Stimulated activated CD8-positive, alpha-beta memory T cell treated with anti-CD3 and anti-CD28 coated beads, Interleukin-4, amount 100 ng/mL, for 48 hours (primary cell): ENCODE data around the gene ANKRD16.
"Not testable (repeated sequence)": the region's sequence is repeated elsewhere in the genome, so short reads cannot be mapped to it uniquely, and the experiment has no call there.

Source experiments
- DNase-seq: peaks from one replicate; pipeline ENCODE4 v3.0.0-alpha.2; 2020

ANKRD16 gene

DNA sequence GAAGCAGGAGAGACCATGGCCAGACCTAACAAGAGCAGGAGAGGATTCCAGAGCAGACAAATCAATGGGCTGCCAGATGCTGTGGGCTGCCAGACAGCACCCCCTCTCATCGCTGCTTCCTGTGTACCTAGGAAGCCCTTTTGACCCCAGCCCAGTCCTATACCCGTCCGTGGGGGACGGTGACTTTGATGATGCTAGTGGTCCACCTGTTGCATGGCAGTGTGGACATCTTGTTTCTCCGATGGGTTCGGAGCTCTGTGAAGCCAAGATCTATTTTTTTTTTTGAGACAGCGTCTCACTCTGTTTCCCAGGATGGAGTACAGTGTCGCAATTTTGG is 58.3 kb downstream of the ANKRD16 start:
- DNase-seq: no peak

DNA sequence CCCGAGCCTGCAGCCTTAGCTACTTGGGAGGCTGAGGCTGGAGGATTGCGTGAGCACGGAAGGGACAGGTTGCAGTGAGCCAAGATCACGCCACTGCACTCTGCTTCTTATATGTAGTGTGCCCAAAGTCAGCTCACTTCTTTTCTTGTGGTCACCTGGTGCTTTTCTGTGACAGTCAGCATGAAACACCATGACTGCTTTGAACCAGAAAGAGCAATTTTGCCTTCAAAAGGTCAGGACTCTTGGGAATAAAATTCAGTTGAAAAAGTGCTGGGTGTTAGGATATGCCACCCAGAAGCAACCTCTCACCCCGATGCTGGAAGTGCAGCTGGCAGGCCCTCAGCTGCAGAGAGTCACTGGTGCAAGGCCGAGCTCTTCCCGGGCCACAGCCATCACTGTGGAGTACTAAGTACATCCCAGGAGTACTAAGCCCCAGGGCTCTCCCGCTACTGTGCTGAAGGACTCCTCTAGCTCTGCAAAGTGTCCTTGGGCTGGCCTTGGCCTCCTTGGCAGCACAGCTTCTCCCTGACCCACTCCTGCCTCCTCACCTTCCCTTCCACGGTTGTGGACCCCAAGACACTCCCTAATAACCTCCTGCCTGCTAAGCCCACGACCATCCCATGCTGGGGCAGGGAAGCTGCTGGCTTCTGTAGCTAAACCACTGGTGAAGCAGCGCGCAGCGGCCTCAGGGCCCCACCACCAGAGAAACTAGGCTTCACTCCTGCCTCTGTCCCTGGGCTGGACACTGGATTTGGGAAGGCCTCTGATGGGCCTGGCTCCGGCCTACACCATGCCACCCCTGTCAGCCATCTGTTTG is 58.9 kb downstream of the ANKRD16 start:
- no peak for DNase-seq

DNA sequence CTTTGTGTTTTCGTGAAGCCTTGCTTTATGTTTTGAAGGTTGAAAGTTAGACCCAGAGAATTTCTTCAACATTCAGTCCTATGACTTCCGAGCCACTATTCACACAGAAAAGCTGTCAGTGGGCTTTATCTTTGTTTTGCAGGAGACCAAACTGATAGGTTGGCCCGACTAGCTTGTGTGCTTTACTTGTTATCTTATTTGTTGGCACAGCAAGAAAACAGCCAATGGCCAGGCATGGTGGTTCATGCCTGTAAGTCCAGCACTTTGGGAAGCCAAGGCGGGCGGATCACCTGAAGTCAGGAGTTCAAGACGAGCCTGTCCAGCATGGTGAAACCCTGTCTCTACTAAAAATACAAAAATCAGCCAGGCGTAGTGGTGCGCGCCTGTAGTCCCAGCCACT is 60.4 kb downstream of the ANKRD16 start:
- DNase-seq: no peak

DNA sequence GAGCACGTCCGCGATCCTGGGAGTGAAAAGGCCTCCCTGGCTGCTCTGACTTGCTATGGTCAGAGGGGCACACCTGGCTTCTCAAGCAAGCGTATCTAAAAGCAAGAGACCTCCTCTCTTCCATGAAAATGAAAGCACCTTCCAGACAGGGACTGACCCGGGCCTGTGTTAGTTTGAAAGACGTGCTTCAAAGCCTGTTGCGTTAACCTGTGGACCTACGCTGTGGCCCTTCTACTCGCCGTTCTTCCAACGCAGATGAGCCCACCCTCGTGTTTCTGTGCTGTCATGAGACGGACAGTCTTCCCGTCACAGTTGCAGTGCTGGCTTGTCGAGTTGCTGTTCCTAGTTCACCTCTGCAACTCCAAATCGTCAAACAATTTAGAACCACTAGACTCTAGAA is 61.0 kb downstream of the ANKRD16 start:
- no peak for DNase-seq

DNA sequence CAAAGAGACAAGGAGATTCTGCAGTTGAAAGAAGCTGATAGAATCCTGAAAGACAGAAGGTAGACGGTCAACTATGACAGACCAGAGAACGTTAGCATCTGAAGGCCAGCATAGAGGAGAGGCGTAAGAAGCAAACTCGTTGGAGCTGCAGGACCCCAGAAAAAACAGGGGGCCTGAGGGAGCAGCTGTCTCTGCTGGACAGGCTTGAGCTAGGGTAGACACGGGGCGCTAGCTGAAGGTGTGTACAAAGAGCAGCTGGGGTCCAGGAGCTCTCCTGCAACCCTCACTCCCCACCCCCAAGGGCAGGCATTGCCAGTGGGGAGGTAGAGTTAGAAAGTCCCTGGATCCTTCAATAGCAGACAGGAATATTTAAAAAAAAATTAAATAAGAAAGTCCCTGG is 61.9 kb downstream of the ANKRD16 start:
- no peak for DNase-seq

DNA sequence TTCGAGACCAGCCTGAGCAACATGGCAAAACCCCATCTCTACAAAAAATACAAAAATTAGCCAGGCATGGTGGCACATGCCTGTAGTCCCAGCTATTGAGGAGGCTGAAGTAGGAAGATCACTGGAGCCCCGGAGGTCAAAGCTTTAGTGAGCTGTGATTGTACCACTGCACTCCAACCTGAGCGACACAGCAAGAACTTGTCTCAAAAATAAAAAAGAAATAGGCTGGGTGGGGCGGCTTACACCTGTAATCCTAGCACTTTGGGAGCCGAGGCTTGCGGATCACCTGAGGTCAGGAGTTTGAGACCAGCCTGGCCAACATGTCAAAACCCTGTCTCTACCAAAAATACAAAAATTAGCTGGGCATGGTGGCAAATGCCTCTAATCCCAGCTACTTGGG is 63.2 kb downstream of the ANKRD16 start:
- DNase-seq: not testable (repeated sequence)

DNA sequence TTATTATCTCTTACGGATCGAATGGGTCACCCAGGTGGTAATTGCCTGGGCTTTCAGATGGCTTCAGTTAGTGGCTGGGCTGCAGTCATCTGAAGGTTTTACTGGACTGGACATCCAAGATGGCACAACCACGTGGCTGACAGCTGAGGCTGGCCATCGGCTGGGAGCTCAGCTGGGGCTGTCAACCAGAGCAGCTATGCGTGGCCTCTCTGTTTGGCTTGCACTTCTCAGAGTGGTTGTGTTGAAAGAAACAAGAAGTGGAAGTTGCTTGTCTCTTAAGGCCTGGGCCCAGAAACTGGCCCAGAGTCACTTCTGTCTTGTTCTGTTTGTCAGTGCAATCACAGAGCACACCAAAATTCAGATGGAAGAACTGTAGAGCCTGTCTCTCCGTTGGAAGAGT is 70.8 kb downstream of the ANKRD16 start:
- no peak for DNase-seq

DNA sequence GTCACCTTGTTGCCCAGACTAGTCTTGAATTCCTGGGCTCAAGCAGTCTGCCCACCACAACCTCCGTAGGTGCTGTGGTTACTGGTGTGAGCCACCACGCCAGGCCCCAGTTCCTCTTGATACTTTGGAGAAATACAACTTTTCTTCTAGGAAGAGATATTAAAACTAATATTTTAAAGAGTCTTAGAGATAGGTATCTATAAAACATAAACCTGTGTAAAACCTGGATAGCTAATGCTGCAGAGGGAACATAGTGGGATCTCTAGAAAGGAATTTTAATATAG is 71.7 kb downstream of the ANKRD16 start:
- no peak for DNase-seq

DNA sequence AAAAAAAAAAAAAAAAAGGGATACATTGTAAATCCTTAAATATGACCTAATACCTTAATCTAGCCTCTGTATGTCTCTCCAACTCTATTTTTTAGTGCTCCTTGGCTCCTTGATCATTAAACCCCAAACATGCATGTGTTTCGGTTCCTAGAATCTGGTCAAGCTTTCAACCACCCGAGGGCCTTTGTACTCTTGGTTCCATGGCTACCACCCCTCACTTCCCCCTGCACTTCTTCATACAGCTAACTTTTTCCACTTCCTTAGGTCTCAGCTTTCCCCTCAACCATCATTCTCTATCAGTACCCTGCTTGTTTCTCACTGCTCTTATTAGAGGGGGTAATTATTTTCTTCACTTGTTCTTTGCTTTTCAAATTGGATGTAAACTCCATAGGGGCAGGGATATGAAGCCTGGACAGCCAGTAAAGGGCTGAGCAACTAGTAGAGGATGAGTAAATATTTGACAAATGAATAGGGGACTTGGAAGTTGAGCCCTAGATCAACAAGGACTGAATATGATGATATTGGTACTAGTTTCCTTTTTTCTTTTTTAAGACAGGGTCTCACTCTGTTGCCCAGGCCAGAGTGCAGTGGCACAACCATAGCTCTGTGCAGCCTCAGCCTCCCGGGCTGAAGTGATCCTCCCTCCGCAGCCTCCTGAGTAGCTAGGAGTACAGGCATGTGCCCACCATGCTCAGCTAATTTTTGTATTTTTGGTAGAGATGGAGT is 72.2 kb downstream of the ANKRD16 start:
- peak; percentile 28 for DNase-seq

DNA sequence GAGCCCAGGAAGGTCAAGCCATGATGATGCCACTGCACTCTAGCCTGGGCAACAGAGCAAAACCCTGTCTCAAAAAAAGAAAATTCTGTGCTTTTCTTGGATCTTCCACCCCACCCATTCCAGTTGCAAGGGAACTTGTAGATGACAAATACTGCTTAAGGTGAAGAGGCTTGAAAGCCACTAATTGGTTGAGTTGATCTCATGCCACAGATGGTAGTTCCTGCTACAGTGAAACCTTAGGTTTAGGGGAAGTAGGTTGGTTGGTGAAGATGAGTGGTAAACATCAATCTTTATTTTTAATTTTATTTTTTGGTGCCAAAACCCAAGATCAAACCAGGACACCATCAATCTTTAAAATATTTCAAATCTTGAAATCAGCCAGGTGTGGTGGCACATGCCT is 73.5 kb downstream of the ANKRD16 start:
- DNase-seq: no peak

DNA sequence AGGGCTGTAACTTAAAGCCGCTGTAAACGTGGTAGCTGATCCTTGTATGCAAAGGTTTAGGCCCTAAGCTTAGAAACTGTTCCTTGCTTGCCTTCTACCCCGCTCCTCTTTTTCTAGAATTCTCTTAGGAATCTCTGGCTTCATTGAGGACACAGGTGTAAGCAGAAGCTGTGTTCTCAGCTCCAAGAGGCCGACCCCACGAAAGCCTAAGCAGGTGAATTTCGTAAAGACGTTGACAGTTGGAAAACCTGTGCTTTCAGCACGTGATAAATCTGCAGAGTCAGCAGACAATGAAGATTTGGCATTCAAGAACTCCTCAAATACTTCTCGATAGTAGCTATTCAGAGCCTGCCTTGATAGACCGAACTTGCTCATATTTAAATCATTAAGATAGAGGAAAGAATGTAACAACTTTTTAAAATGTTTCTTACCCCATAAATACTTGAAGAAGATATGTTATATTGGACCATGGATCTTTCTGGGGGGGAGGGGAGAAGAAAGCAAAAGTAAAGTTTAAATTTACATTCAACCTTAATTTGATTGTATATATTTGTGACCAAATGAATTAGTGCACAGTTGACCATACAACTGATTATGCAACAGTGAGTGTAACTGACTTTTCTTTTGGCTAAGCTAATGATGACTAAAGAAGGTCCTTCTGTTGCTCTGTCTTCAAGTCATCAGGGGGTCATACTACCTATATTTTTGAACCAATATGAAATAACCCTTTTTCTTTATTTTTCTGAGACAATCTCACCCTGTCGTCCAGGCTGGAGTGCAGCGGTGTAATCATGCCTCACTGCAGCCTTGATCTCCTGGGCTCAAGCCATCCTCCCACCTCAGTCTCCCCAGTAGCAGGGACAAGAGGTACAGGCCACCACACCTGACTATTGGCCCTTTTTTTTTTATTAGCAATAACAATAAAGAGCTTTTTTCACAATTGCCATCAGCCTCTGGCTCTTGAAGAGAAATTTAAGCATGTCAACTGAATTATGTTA is 75.3 kb downstream of the ANKRD16 start:
- peak; percentile 17 for DNase-seq

DNA sequence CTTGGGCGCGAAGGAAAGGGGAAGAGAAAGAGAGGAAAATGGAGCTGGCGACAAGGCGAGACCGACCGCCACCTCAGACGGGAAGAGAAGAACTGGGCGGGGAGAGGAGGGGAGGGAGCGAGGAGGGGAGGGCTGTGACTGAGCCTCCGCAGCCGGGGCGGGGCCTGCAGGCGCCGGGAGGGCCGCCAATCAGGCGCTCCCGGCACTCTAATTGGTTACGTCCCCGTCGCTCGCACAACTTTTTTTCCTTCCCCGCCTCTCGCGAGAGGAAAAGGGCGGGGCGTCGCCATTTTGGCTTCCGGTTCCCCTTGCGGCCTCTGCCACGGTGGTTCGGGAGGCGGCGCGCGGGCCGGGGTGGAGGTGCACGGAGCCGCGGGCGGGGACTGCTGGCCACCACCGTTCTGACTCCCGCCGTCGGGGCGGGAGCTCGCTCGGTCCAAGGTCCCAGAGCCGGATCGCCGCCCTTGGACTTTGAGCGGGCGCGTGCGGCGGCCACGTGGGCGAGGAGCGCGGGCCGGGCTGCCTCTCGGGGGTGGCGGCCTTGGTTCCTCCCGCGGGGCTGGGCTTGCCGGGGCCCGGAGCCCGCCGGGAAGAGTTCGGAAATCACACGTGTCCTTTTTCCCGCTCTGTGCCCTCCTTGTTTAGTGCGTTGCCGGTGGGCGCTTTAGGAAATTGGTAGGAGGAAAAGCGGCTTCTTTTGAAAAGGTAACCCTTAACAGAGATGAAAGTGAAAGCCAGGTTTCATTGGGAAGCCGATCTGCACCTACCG is 76.2 kb downstream of the ANKRD16 start, which contains the start of gene GDI2:
Gene GDI2 (minus strand): TSS at position 94 of the 769 bp plus-strand sequence. CDS start 176 bp downstream, outside the sequence.
- peak; percentile 97 for DNase-seq

DNA sequence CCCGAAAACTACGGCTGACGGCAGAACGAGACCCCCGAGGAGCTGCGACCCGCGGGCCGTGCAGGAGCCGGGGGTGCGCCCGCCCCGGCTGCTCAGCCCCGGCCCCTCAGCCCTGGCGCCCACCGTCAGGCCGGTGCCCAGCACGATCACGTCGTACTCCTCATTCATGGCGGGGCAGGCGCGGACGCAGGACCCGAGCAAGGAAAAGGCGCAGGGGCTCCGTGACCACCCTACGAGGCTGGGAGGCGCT is 76.7 kb downstream of the ANKRD16 start:
- no peak for DNase-seq

DNA sequence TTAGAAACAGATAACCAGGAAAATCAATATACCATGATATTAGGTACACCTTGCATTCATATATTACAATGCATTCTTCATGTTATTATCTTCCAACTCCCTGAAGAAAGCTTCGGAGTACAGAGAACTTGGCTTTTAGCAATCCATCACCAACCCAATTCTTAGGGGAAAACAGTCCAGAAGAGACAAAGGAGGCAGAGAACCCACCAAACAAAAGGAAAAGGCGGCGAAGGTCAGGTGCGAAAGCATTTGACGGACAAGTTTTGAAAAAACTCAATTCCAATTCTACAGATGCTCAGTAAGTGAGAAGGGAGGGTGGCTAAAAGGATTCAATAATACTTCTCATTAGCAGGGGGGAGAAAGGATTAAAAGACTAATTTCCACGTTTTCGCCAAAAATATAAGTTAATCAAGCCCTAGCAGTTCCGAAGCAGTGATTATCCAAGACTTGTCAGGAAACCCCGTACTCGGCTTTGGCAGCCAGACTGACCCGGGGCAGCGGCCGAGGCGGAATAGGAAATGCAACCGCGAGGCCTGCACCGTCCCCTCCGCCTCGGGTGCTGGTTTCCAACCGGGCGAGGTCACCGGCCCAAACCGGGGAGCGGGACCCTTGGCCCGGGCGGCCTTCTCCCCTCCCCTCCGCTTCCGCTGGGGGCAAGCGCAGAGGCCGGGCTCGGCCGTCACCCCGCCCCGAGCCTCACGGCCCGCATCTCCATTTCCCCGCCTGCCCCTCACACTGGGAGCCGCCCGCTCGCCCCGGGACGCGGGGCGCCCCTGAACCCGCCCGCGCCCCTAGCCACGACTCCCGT is 77.2 kb downstream of the ANKRD16 start:
- DNase-seq: peak; percentile 52
